Smooth muscle cell (in vitro differentiated cells): ENCODE results near the gene OR52K1. TPM values are rescaled to one million over a fixed set of nuclear protein-coding genes. Genes with fewer than 3 reads are reported as not detected.

Source experiments
- DNase-seq: peaks from one replicate; lab custom pipeline; 2025; ENCODE audit not compliant: unreplicated experiment; lab: John Stamatoyannopoulos, UW
- H2AFZ ChIP-seq: fragments of 200-600 bp; sonication (generic); 2 replicates; pipeline ENCODE4 v1.6.0; 2016; ENCODE audit warnings: antibody characterized with exemption, low read depth, mild to moderate bottlenecking
- H3F3A ChIP-seq: fragments of 200-600 bp; sonication (generic); 2 replicates; pipeline ENCODE4 v1.6.0; 2017; ENCODE audit warnings: antibody characterized with exemption, low read depth
- H3K27ac ChIP-seq: fragments of 200-600 bp; sonication (generic); 2 replicates; pipeline ENCODE4 v1.5.1; 2016; ENCODE audit warnings: low read depth, mild to moderate bottlenecking
- H3K27me3 ChIP-seq: fragments of 200-600 bp; sonication (generic); 2 replicates; pipeline ENCODE4 v1.6.1; 2016; ENCODE audit warnings: low read depth, mild to moderate bottlenecking
- H3K36me3 ChIP-seq: fragments of 200-600 bp; sonication (generic); 2 replicates; pipeline ENCODE4 v1.5.1; 2016; ENCODE audit warnings: low read depth
- H3K4me1 ChIP-seq: fragments of 200-600 bp; sonication (generic); 2 replicates; pipeline ENCODE4 v1.5.1; 2016; ENCODE audit warnings: low read depth
- H3K4me2 ChIP-seq: fragments of 200-600 bp; sonication (generic); 2 replicates; pipeline ENCODE4 v1.6.0; 2016; ENCODE audit warnings: mild to moderate bottlenecking
- H3K4me3 ChIP-seq: fragments of 200-600 bp; sonication (generic); 2 replicates; pipeline ENCODE4 v1.5.1; 2016; ENCODE audit warnings: mild to moderate bottlenecking
- H3K79me2 ChIP-seq: fragments of 200-600 bp; sonication (generic); 2 replicates; pipeline ENCODE4 v1.6.0; 2016; ENCODE audit warnings: low read depth, mild to moderate bottlenecking
- H3K9ac ChIP-seq: fragments of 200-600 bp; sonication (generic); 2 replicates; pipeline ENCODE4 v1.6.0; 2016; ENCODE audit warnings: low read depth
- H3K9me3 ChIP-seq: fragments of 200-600 bp; sonication (generic); replicated peaks from 2 replicates; pipeline ENCODE4 v1.5.1; 2016; ENCODE audit warnings: low read depth
- H4K20me1 ChIP-seq: fragments of 200-600 bp; sonication (generic); 2 replicates; pipeline ENCODE4 v1.6.0; 2016; ENCODE audit warnings: low read depth
- CTCF ChIP-seq: fragments of 200-600 bp; sonication (generic); IDR thresholded peaks from 2 replicates; pipeline ENCODE4 v1.5.1; 2017; ENCODE audit warnings: borderline replicate concordance, mild to moderate bottlenecking, antibody characterized with exemption; ENCODE audit not compliant: insufficient read depth, poor library complexity, severe bottlenecking
- WGBS: methylation state at CpG from one replicate; pipeline ENCODE4 v1.1.7; 2016; ENCODE audit warnings: low lambda C conversion rate; 5-methylcytosine and 5-hydroxymethylcytosine counted together
- polyA plus RNA-seq: library from polyadenylated mRNA; unstranded; fragments of >200 nt; fragmentation: Nextera tagmentation; extraction: Ambion mirVana; gene quantifications from 2 replicates; pipeline ENCODE4 v1.2.1, GENCODE V29; 2016
- total RNA-seq: library from RNA; depleted of rRNA; stranded (reverse); fragments of >200 nt; gene quantifications from 2 replicates; pipeline ENCODE4 v1.2.3, GENCODE V29; 2014

Gene OR52K1
- total and polyA plus RNA-seq, 2 experiments from 2014 or later = 1.6 TPM; not detected in 1

- Histone ChIP-seq H3K4me2 (no peak overlapping the region), H3K9me3 (no peaks in the 10 kb centered on the region), H3K36me3 (no peaks in the 10 kb centered on the region), H3K79me2 (no peaks in the 10 kb centered on the region), H3K4me3 (no peak overlapping the region), H3K9ac (no peak overlapping the region), H2AFZ (no peak overlapping the region), H3K27me3 (peaks cover 20% of the 10 kb centered on the region), H4K20me1 (no peaks in the 10 kb centered on the region), H3K27ac (no peak overlapping the region), H3F3A (no peaks in the 10 kb centered on the region), H3K4me1 (no peaks in the 10 kb centered on the region)
- TF ChIP-seq CTCF = no peak
- no peak for DNase-seq
- WGBS = 80% methylated on average over 4 of the region's 4 CpGs
Measured at GRCh38 chr11:4491878-4492606, 9.6 kb downstream of the OR52K1 start.

GRCh38 chr11:4493480-4493818, 11.0 kb downstream of the OR52K1 start:
- WGBS = 47% methylated on average over 5 of the region's 5 CpGs
- Histone ChIP-seq H3K27me3 (peaks cover 16% of the 10 kb centered on the region), H3K4me3 (no peak overlapping the region), H3K79me2 (no peaks in the 10 kb centered on the region), H4K20me1 (no peaks in the 10 kb centered on the region), H3K9ac (no peak overlapping the region), H3K9me3 (no peaks in the 10 kb centered on the region), H3K27ac (no peak overlapping the region), H3K4me2 (no peak overlapping the region), H3K36me3 (no peaks in the 10 kb centered on the region), H3K4me1 (no peaks in the 10 kb centered on the region), H2AFZ (no peak overlapping the region), H3F3A (no peaks in the 10 kb centered on the region)
- no peak for TF ChIP-seq CTCF
- DNase-seq = no peak

GRCh38 chr11:4495487-4495886, 13.0 kb downstream of the OR52K1 start:
- 66% methylated on average over 7 of the region's 7 CpGs for WGBS
- H3F3A ChIP-seq = no peaks in the 10 kb centered on the region
- no peak overlapping the region for H3K27ac ChIP-seq
- H3K4me3 ChIP-seq = no peak overlapping the region
- no peaks in the 10 kb centered on the region for H3K9me3 ChIP-seq
- H2AFZ ChIP-seq = no peak overlapping the region
- no peaks in the 10 kb centered on the region for H3K79me2 ChIP-seq
- no peak for DNase-seq
- TF ChIP-seq CTCF = no peak
- H3K4me1 ChIP-seq = no peaks in the 10 kb centered on the region
- no peaks in the 10 kb centered on the region for H3K36me3 ChIP-seq
- H4K20me1 ChIP-seq = no peaks in the 10 kb centered on the region
- H3K4me2 ChIP-seq = no peak overlapping the region
- H3K27me3 ChIP-seq = peaks cover 16% of the 10 kb centered on the region
- no peak overlapping the region for H3K9ac ChIP-seq

- Histone ChIP-seq H3K36me3 (no peaks in the 10 kb centered on the region), H3K27ac (no peak overlapping the region), H3K4me2 (no peak overlapping the region), H3K79me2 (no peaks in the 10 kb centered on the region), H3K9me3 (no peaks in the 10 kb centered on the region), H3F3A (no peaks in the 10 kb centered on the region), H2AFZ (no peak overlapping the region), H4K20me1 (no peaks in the 10 kb centered on the region), H3K9ac (no peak overlapping the region), H3K4me3 (no peak overlapping the region), H3K27me3 (peaks cover 16% of the 10 kb centered on the region), H3K4me1 (no peaks in the 10 kb centered on the region)
- no peak for DNase-seq
- 15% methylated on average over 6 of the region's 6 CpGs for WGBS
- no peak for TF ChIP-seq CTCF
Measured at GRCh38 chr11:4495986-4496385, 13.5 kb downstream of the OR52K1 start.
